WTC11 (cell line): Measurements from ENCODE around the gene CLCNKB. TPM values are rescaled to one million over a fixed set of nuclear protein-coding genes. Genes with fewer than 3 reads are reported as not detected.

ENCODE experiments used
- ATAC-seq: fragments of 200-7000 bp; cut with Tn5 transposase; 2 replicates; pipeline ENCODE4 v1.10.0; 2021; ENCODE audit warnings: mild to moderate bottlenecking, moderate library complexity
- CTCF ChIA-PET: fragments of 300-600 bp; sonication (Branson Sonifier 250); formaldehyde crosslinking; loops from one replicate; lab custom pipeline; 2021; ENCODE audit warnings: antibody characterized with exemption; lab: Charles Lee
- POLR2A ChIA-PET: fragments of 350-600 bp; sonication (Branson Sonifier 250); formaldehyde crosslinking; loops from one replicate; lab custom pipeline; 2021; ENCODE audit warnings: antibody characterized with exemption; lab: Charles Lee
- DNase-seq: peaks from one replicate; pipeline ENCODE4 v3.0.0; 2021; ENCODE audit warnings: low spot score
- H3K27ac Mint-ChIP-seq: 2 replicates; pipeline ENCODE4 v1.8.0; 2021; ENCODE audit warnings: mixed read lengths
- H3K27me3 Mint-ChIP-seq: 2 replicates; pipeline ENCODE4 v1.8.0; 2021; ENCODE audit warnings: low read depth, mild to moderate bottlenecking, moderate library complexity, mixed read lengths
- H3K36me3 Mint-ChIP-seq: 2 replicates; pipeline ENCODE4 v1.8.0; 2021; ENCODE audit warnings: mixed read lengths
- H3K4me1 Mint-ChIP-seq: 2 replicates; pipeline ENCODE4 v1.8.0; 2022; ENCODE audit warnings: mixed read lengths
- H3K4me3 Mint-ChIP-seq: 2 replicates; pipeline ENCODE4 v1.8.0; 2021; ENCODE audit warnings: mild to moderate bottlenecking, moderate library complexity, mixed read lengths
- H3K9me3 Mint-ChIP-seq: 2 replicates; pipeline ENCODE4 v1.8.0; 2021; ENCODE audit warnings: mixed read lengths
- ARID4B ChIP-seq: sonication (generic); formaldehyde crosslinking; IDR thresholded peaks from 2 replicates; pipeline ENCODE4 v1.8.0; 2023; ENCODE audit warnings: missing genetic modification reagents, mild to moderate bottlenecking, borderline replicate concordance
- CREB1 ChIP-seq: sonication (generic); formaldehyde crosslinking; IDR thresholded peaks from 2 replicates; pipeline ENCODE4 v1.8.0; 2023; ENCODE audit warnings: mild to moderate bottlenecking, missing genetic modification reagents
- CREM ChIP-seq: sonication (generic); formaldehyde crosslinking; IDR thresholded peaks from 2 replicates; pipeline ENCODE4 v1.8.1; 2022; ENCODE audit warnings: mild to moderate bottlenecking, missing genetic modification reagents, moderate library complexity
- E2F5 ChIP-seq: sonication (generic); formaldehyde crosslinking; IDR thresholded peaks from 2 replicates; pipeline ENCODE4 v1.8.1; 2022; ENCODE audit warnings: mild to moderate bottlenecking, moderate library complexity, missing genetic modification reagents
- FOXJ3 ChIP-seq: sonication (generic); formaldehyde crosslinking; IDR thresholded peaks from 2 replicates; pipeline ENCODE4 v1.9.0; 2021; ENCODE audit warnings: missing genetic modification reagents, mild to moderate bottlenecking, borderline replicate concordance
- FOXK1 ChIP-seq: sonication (generic); formaldehyde crosslinking; IDR thresholded peaks from 2 replicates; pipeline ENCODE4 v1.8.0; 2022; ENCODE audit warnings: mild to moderate bottlenecking, moderate library complexity, missing genetic modification reagents
- GTF2I ChIP-seq: fragments of 250-450 bp; sonication (Bioruptor Pico); conservative IDR thresholded peaks from 2 replicates; pipeline ENCODE4 v1.4.0; 2021; ENCODE audit warnings: mild to moderate bottlenecking
- HMGXB4 ChIP-seq: sonication (generic); formaldehyde crosslinking; IDR thresholded peaks from 2 replicates; pipeline ENCODE4 v1.8.1; 2023; ENCODE audit warnings: mild to moderate bottlenecking, moderate library complexity, missing genetic modification reagents
- MAX ChIP-seq: sonication (generic); formaldehyde crosslinking; IDR thresholded peaks from 2 replicates; pipeline ENCODE4 v1.8.0; 2022; ENCODE audit warnings: mild to moderate bottlenecking, missing genetic modification reagents
- MXD4 ChIP-seq: fragments of 250-450 bp; sonication (Bioruptor Pico); IDR thresholded peaks from 2 replicates; pipeline ENCODE4 v1.8.0; 2021; ENCODE audit warnings: mild to moderate bottlenecking, moderate library complexity, borderline replicate concordance
- MYBL2 ChIP-seq: sonication (generic); formaldehyde crosslinking; IDR thresholded peaks from 2 replicates; pipeline ENCODE4 v1.8.1; 2023; ENCODE audit warnings: mild to moderate bottlenecking, moderate library complexity, missing genetic modification reagents
- NFATC4 ChIP-seq: fragments of 250-450 bp; sonication (Bioruptor Pico); IDR thresholded peaks from 2 replicates; pipeline ENCODE4 v1.9.0; 2021; ENCODE audit warnings: mild to moderate bottlenecking
- NR2C2 ChIP-seq: sonication (generic); formaldehyde crosslinking; IDR thresholded peaks from 2 replicates; pipeline ENCODE4 v1.8.0; 2022; ENCODE audit warnings: mild to moderate bottlenecking, missing genetic modification reagents
- OVOL2 ChIP-seq: fragments of 250-450 bp; sonication (Bioruptor Pico); IDR thresholded peaks from 2 replicates; pipeline ENCODE4 v1.9.0; 2021; ENCODE audit warnings: mild to moderate bottlenecking, borderline replicate concordance
- USF1 ChIP-seq: sonication (generic); formaldehyde crosslinking; IDR thresholded peaks from 2 replicates; pipeline ENCODE4 v1.8.0; 2022; ENCODE audit warnings: mild to moderate bottlenecking, missing genetic modification reagents
- USF2 ChIP-seq: sonication (generic); formaldehyde crosslinking; IDR thresholded peaks from 2 replicates; pipeline ENCODE4 v1.8.1; 2023; ENCODE audit warnings: mild to moderate bottlenecking, missing genetic modification reagents, moderate library complexity
- ZMAT4 ChIP-seq: fragments of 250-450 bp; sonication (Bioruptor Pico); IDR thresholded peaks from 2 replicates; pipeline ENCODE4 v1.9.0; 2021; ENCODE audit warnings: mild to moderate bottlenecking
- ZNF263 ChIP-seq: sonication (generic); formaldehyde crosslinking; IDR thresholded peaks from 2 replicates; pipeline ENCODE4 v1.8.1; 2022; ENCODE audit warnings: low read depth, mild to moderate bottlenecking, moderate library complexity, missing genetic modification reagents
- ZNF281 ChIP-seq: sonication (generic); formaldehyde crosslinking; IDR thresholded peaks from 2 replicates; pipeline ENCODE4 v1.8.0; 2023; ENCODE audit warnings: mild to moderate bottlenecking, missing genetic modification reagents
- ZNF396 ChIP-seq: fragments of 250-450 bp; sonication (Bioruptor Pico); IDR thresholded peaks from 2 replicates; pipeline ENCODE4 v1.8.0; 2021; ENCODE audit warnings: mild to moderate bottlenecking, moderate library complexity, borderline replicate concordance
- ZNF425 ChIP-seq: fragments of 250-450 bp; sonication (Bioruptor Pico); conservative IDR thresholded peaks from 2 replicates; pipeline ENCODE4 v1.9.0; 2021; ENCODE audit warnings: mild to moderate bottlenecking
- total RNA-seq: library from RNA; stranded (reverse); gene quantifications from 3 replicates; pipeline ENCODE4 v1.2.3, GENCODE V29; 2021

Gene CLCNKB
- total RNA-seq, 1 experiment from 2014 or later: 1.8 TPM

GRCh38 chr1:16066245-16066644, 22.7 kb downstream of the CLCNKB start (continued):
- TF ChIP-seq ZNF281 (CRISPR knock-in tag): no peak
- TF ChIP-seq USF1 (CRISPR knock-in tag): no peak
- no peak for TF ChIP-seq FOXJ3
- no peak for TF ChIP-seq MYBL2 (CRISPR knock-in tag)
- TF ChIP-seq CREB1: no peak
- TF ChIP-seq ZNF425: no peak
- TF ChIP-seq E2F5: no peak
- no peak for TF ChIP-seq CREM (CRISPR knock-in tag)
- TF ChIP-seq FOXK1 (CRISPR knock-in tag): no peak
- TF ChIP-seq NR2C2 (CRISPR knock-in tag): no peak
- no peak for TF ChIP-seq GTF2I
- TF ChIP-seq ZNF263 (CRISPR knock-in tag): no peak
- no peak for TF ChIP-seq OVOL2 (CRISPR knock-in tag)
- no peak for TF ChIP-seq HMGXB4
- no peak for TF ChIP-seq ZMAT4 (CRISPR knock-in tag)
- no peak for TF ChIP-seq USF2 (CRISPR knock-in tag)
- TF ChIP-seq, all 79 proteins: peak for 0

- ChIA-PET POLR2A (interaction anchor here (1.1 kb wide), 1 partner anchor 86 kb away, joined by 3 read pairs; no protein-coding TSS in a partner anchor), CTCF (interaction anchor here (1.2 to 1.3 kb wide), 2 partner anchors 11 to 12 kb away, joined by 3 read pairs; no protein-coding TSS in a partner anchor)
- no peak overlapping the region for H3K4me3 Mint-ChIP-seq
- 0 out of 2 replicates have a peak overlapping the region, but pooled peaks have one; percentile 41 for H3K27ac Mint-ChIP-seq
- H3K36me3 Mint-ChIP-seq: no peaks in the 10 kb centered on the region
- no peaks in the 10 kb centered on the region for H3K9me3 Mint-ChIP-seq
- peaks cover 12% of the 10 kb centered on the region for H3K27me3 Mint-ChIP-seq
- ATAC-seq (no peak), DNase-seq (no peak)
- peaks cover 33% of the 10 kb centered on the region for H3K4me1 Mint-ChIP-seq
- TF ChIP-seq ZNF396 (CRISPR knock-in tag) (no peak), NFATC4 (CRISPR knock-in tag) (no peak), ARID4B (CRISPR knock-in tag) (no peak), MXD4 (CRISPR knock-in tag) (no peak), MAX (CRISPR knock-in tag) (no peak), CREM (CRISPR knock-in tag) (no peak)
Measured at GRCh38 chr1:16067127-16067768, 23.7 kb downstream of the CLCNKB start.
